ENCODE data around the gene PLA2G7.

PLA2G7 gene

DNA sequence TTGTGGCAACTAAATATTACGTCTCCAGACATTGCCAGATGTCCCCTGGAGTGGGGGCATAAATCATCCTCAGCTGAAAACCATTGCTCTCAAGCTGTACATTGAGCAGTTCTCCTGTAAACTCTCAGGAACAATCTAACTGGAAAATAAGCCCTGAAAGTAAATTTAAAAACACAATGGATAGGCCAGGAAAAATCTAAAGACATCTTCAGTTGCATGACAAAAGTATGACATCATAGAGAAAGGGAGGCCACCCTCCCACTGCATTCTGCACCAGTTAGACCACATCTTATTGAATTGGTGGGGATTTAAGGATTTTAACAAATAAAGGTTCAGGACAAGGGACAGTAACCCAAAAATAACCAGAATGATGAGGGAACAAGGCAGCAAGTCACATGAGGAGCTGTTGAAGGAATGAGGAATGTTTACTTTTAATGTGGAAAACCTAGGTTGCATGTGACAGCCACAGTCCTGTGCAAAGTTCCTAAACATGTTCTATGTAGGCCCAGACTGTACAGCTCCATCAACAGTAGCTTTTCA, 5.3 kb downstream of the PLA2G7 start:
- Histone ChIP-seq H3K4me3 (ENCODE audit: low read depth, low read length) (no peak overlapping the region), H2AFZ (ENCODE audit: low read length, unreplicated experiment) (no peak overlapping the region), H3K27ac (ENCODE audit: low read depth, low read length) (no peak overlapping the region), H3K36me3 (ENCODE audit: insufficient read depth, low read length) (no peaks in the 10 kb centered on the region), H3K27me3 (ENCODE audit: insufficient read depth, low read length) (peaks cover 88% of the 10 kb centered on the region), H3K4me1 (ENCODE audit: control insufficient read depth, insufficient read depth, low read length, unreplicated experiment) (no peaks in the 10 kb centered on the region), H3K79me2 (ENCODE audit: control insufficient read depth, insufficient read depth, low read length, unreplicated experiment) (no peaks in the 10 kb centered on the region)

DNA sequence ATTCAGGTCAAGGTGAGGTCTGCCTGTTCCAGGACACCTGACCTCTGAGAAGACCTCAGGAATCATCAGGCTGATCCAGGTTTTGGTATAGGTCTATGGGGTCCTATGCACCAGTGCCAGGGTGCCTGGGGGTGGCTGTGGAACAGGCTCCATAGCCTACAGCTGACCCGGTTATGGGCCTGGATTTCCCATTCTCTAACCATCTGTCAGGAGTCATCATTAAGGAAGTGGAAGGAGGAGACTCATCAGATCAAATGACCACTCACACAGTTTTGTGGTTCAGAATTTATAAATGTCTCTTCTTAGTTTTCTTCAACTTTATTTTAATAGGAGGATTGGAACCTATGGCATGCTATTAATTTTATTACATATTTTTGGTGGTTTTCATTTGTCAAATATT, 14.8 kb downstream of the PLA2G7 start:
- Histone ChIP-seq H3K36me3 (ENCODE audit: insufficient read depth, low read length) (no peaks in the 10 kb centered on the region), H3K79me2 (ENCODE audit: control insufficient read depth, insufficient read depth, low read length, unreplicated experiment) (no peaks in the 10 kb centered on the region), H3K27me3 (ENCODE audit: insufficient read depth, low read length) (peaks cover 47% of the 10 kb centered on the region), H3K27ac (ENCODE audit: low read depth, low read length) (no peak overlapping the region), H2AFZ (ENCODE audit: low read length, unreplicated experiment) (no peak overlapping the region), H3K4me3 (ENCODE audit: low read depth, low read length) (no peak overlapping the region), H3K4me1 (ENCODE audit: control insufficient read depth, insufficient read depth, low read length, unreplicated experiment) (peaks cover 9% of the 10 kb centered on the region)

DNA sequence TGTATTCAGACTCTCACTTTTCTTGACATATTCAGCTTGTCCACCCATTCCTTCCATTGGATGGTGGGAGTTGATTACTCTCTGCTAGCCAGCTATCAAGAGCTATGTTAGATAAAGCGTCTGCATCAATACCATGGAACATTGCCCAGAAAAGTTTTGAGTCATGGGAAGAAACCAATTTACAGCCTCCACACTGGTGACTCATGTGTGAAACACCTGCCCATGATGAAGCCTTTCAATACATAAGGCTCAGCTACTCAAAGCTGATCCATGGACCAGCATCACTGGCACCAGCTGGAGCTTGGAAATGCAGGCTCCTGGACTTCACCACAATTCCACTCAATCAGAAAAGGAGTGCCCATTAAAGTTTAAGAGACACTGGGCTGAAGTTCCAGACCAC, 16.1 kb downstream of the PLA2G7 start:
- no peaks in the 10 kb centered on the region for H3K79me2 ChIP-seq (ENCODE audit: control insufficient read depth, insufficient read depth, low read length, unreplicated experiment)

DNA sequence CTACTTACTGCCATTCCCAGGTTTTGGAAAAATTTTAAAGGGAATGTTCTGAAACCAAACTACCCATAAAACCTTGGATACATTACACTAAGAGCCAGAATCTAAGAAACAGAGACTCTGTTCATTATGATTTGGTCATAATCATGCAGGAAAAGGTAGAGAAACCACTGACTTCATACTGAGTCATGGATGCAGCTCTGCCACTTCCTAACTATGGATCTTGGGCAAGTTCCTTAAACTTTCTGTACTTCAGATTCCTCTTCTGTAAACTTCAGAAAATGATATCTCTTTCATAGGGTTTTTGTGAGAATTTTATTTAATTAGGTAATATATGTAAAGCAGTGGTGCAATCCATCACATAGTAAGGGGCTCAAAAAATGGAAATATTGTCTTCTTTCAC, 20.0 kb downstream of the PLA2G7 start:
- Histone ChIP-seq H3K27ac (ENCODE audit: low read depth, low read length) (no peak overlapping the region), H3K36me3 (ENCODE audit: insufficient read depth, low read length) (no peaks in the 10 kb centered on the region), H3K4me3 (ENCODE audit: low read depth, low read length) (no peak overlapping the region), H2AFZ (ENCODE audit: low read length, unreplicated experiment) (no peak overlapping the region), H3K27me3 (ENCODE audit: insufficient read depth, low read length) (peaks cover 3% of the 10 kb centered on the region), H3K79me2 (ENCODE audit: control insufficient read depth, insufficient read depth, low read length, unreplicated experiment) (no peaks in the 10 kb centered on the region), H3K4me1 (ENCODE audit: control insufficient read depth, insufficient read depth, low read length, unreplicated experiment) (peaks cover 10% of the 10 kb centered on the region)

More for the DNA sequence above, 16.1 kb downstream of the PLA2G7 start:
- Histone ChIP-seq H3K4me1 (ENCODE audit: control insufficient read depth, insufficient read depth, low read length, unreplicated experiment) (peaks cover 10% of the 10 kb centered on the region), H3K27me3 (ENCODE audit: insufficient read depth, low read length) (peaks cover 37% of the 10 kb centered on the region), H2AFZ (ENCODE audit: low read length, unreplicated experiment) (no peak overlapping the region), H3K27ac (ENCODE audit: low read depth, low read length) (no peak overlapping the region), H3K4me3 (ENCODE audit: low read depth, low read length) (no peak overlapping the region), H3K36me3 (ENCODE audit: insufficient read depth, low read length) (no peaks in the 10 kb centered on the region)

DNA sequence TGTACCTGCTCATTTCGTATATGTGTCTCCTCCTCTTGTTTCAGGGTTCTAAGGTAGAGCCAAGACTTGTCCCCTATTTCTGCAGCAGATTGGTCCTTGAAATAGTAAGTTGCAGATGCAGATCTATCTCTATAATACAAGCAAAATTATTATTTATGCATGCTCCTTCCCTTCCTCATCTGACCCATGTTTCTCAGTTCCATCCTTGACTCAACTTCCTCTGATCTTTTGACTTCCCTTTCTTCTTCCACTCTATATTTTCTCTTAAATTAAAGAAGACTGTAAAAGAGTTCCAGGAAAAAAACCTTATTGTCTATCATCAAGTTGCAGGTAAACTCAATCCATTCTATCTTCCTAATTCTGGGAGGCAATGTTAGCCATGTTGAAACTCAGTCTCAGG, 23.7 kb downstream of the PLA2G7 start:
- no peaks in the 10 kb centered on the region for H3K79me2 ChIP-seq (ENCODE audit: control insufficient read depth, insufficient read depth, low read length, unreplicated experiment)
- no peak overlapping the region for H3K4me3 ChIP-seq (ENCODE audit: low read depth, low read length)
- H2AFZ ChIP-seq (ENCODE audit: low read length, unreplicated experiment) = no peak overlapping the region
- H3K4me1 ChIP-seq (ENCODE audit: control insufficient read depth, insufficient read depth, low read length, unreplicated experiment) = peaks cover 4% of the 10 kb centered on the region
- no peak overlapping the region for H3K27ac ChIP-seq (ENCODE audit: low read depth, low read length)
- H3K36me3 ChIP-seq (ENCODE audit: insufficient read depth, low read length) = no peaks in the 10 kb centered on the region
- H3K27me3 ChIP-seq (ENCODE audit: insufficient read depth, low read length) = no peaks in the 10 kb centered on the region

DNA sequence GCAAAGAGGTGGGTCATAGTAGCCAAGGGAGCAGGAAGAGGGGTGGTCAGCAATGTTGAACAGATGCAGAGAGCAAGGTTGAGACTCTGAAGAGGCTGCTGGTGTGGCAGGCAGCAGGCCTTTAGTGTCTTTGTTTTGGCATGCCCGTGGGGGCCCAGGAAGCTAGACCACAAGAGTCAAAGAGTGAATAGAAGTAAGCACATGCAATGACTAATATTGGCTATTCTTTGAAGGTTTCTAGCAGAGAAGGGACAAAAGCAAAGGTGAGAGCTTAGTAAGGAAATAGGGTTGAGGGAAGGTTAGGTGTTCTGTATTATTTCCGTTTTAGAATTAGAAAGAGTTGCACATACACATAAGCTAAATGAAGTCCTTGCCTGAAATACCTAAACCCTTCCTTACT, 28.7 kb downstream of the PLA2G7 start:
- Histone ChIP-seq H3K27me3 (ENCODE audit: insufficient read depth, low read length) (no peaks in the 10 kb centered on the region; the same call in 1 of the 2 replicates), H3K79me2 (ENCODE audit: control insufficient read depth, insufficient read depth, low read length, unreplicated experiment) (no peaks in the 10 kb centered on the region), H3K4me3 (ENCODE audit: low read depth, low read length) (no peak overlapping the region), H3K27ac (ENCODE audit: low read depth, low read length) (no peak overlapping the region), H2AFZ (ENCODE audit: low read length, unreplicated experiment) (no peak overlapping the region), H3K4me1 (ENCODE audit: control insufficient read depth, insufficient read depth, low read length, unreplicated experiment) (no peaks in the 10 kb centered on the region), H3K36me3 (ENCODE audit: insufficient read depth, low read length) (no peaks in the 10 kb centered on the region)

DNA sequence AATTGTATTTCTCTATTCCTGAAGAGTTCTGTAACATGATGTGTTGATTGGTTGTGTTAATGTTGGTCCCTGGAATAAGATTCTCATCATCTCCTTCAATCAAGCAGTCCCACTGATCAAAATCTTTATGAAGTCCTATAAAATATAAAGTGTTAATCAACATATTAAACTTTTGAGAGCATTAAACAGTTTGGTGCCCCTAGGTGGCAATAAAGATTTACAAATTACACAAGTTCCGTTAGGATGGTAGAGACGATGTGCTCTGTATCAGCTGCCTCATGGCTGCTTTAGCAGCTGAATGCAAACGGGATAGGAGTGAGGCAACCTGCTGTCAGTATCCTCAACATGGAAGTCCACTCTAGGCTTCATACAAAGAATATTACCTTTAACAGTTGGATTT, 30.6 kb downstream of the PLA2G7 start:
- H3K36me3 ChIP-seq (ENCODE audit: insufficient read depth, low read length) = no peaks in the 10 kb centered on the region
- H2AFZ ChIP-seq (ENCODE audit: low read length, unreplicated experiment) = no peak overlapping the region
- H3K27me3 ChIP-seq (ENCODE audit: insufficient read depth, low read length) = no peaks in the 10 kb centered on the region; the same call in 1 of the 2 replicates
- no peak overlapping the region for H3K4me3 ChIP-seq (ENCODE audit: low read depth, low read length)
- H3K27ac ChIP-seq (ENCODE audit: low read depth, low read length) = no peak overlapping the region
- H3K4me1 ChIP-seq (ENCODE audit: control insufficient read depth, insufficient read depth, low read length, unreplicated experiment) = no peaks in the 10 kb centered on the region
- no peaks in the 10 kb centered on the region for H3K79me2 ChIP-seq (ENCODE audit: control insufficient read depth, insufficient read depth, low read length, unreplicated experiment)

DNA sequence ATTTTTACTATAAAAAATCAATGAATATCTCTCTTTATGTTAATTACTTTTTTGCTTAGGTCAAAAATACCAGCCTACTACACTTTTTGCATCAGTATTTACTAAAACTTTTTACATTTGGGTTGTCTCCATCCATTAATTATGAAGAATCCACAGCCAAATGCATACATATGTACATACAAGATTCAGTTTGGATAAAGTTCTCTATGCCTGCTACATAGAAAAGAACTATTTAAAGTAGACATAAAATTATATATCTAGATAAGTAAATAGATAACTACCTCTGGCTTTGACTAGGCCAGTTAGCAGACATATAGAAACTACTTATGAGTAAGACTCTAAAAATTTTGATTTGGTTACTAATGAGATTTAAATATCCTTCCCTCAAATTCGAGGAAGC, 35.2 kb downstream of the PLA2G7 start:
- Histone ChIP-seq H3K4me3 (ENCODE audit: low read depth, low read length) (no peak overlapping the region), H3K27ac (ENCODE audit: low read depth, low read length) (no peak overlapping the region), H2AFZ (ENCODE audit: low read length, unreplicated experiment) (no peak overlapping the region), H3K27me3 (ENCODE audit: insufficient read depth, low read length) (no peaks in the 10 kb centered on the region; the same call in 1 of the 2 replicates), H3K79me2 (ENCODE audit: control insufficient read depth, insufficient read depth, low read length, unreplicated experiment) (no peaks in the 10 kb centered on the region), H3K4me1 (ENCODE audit: control insufficient read depth, insufficient read depth, low read length, unreplicated experiment) (no peaks in the 10 kb centered on the region), H3K36me3 (ENCODE audit: insufficient read depth, low read length) (no peaks in the 10 kb centered on the region)

DNA sequence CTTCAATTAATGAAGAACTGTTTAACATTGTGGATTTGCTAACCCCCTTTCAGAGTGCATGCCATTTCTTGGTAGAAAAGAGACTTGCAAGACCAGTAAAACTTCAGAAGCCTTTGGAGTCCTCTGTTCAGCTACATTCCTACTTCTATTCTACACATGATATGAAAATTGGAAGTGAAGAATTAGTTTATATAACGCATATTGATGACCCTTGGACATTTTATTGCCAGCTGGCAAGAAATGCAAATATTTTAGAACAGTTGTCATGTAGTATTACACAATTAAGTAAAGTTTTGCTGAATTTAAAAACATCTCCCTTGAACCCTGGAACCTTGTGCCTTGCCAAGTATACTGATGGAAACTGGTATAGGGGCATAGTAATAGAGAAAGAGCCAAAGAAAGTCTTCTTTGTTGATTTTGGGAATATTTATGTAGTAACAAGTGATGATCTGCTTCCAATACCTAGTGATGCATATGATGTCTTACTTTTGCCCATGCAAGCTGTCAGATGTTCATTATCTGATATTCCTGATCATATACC, 44.2 kb downstream of the PLA2G7 start:
- Histone ChIP-seq H2AFZ (ENCODE audit: low read length, unreplicated experiment) (no peak overlapping the region), H3K4me3 (ENCODE audit: low read depth, low read length) (no peak overlapping the region), H3K27me3 (ENCODE audit: insufficient read depth, low read length) (no peaks in the 10 kb centered on the region), H3K4me1 (ENCODE audit: control insufficient read depth, insufficient read depth, low read length, unreplicated experiment) (peaks cover 26% of the 10 kb centered on the region), H3K27ac (ENCODE audit: low read depth, low read length) (peak overlapping the region; percentile 43), H3K36me3 (ENCODE audit: insufficient read depth, low read length) (no peaks in the 10 kb centered on the region), H3K79me2 (ENCODE audit: control insufficient read depth, insufficient read depth, low read length, unreplicated experiment) (no peaks in the 10 kb centered on the region)

DNA sequence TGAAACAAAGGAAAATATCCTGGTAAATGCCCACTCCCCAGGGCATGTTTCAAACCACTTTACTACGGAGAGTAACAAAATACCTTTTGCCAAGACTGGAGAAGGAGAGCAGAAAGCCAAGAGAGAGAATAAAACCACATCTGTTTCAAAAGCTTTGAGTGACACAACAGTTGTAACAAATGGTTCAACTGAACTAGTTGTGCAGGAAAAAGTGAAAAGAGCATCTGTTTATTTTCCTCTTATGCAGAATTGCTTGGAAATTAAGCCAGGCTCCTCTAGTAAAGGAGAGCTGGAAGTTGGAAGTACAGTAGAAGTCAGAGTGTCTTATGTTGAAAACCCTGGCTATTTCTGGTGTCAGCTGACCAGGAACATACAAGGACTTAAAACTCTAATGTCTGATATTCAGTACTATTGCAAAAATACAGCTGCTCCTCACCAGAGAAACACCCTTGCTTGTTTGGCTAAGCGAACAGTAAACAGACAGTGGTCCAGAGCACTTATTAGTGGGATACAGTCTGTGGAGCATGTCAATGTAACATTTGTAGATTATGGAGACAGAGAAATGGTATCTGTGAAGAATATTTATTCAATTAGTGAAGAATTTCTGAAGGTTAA, 44.9 kb downstream of the PLA2G7 start:
- H3K4me1 ChIP-seq (ENCODE audit: control insufficient read depth, insufficient read depth, low read length, unreplicated experiment) = peaks cover 28% of the 10 kb centered on the region
- H3K79me2 ChIP-seq (ENCODE audit: control insufficient read depth, insufficient read depth, low read length, unreplicated experiment) = no peaks in the 10 kb centered on the region
- H2AFZ ChIP-seq (ENCODE audit: low read length, unreplicated experiment) = no peak overlapping the region
- no peak overlapping the region for H3K27ac ChIP-seq (ENCODE audit: low read depth, low read length)
- H3K4me3 ChIP-seq (ENCODE audit: low read depth, low read length) = no peak overlapping the region
- H3K27me3 ChIP-seq (ENCODE audit: insufficient read depth, low read length) = no peaks in the 10 kb centered on the region
- H3K36me3 ChIP-seq (ENCODE audit: insufficient read depth, low read length) = no peaks in the 10 kb centered on the region

DNA sequence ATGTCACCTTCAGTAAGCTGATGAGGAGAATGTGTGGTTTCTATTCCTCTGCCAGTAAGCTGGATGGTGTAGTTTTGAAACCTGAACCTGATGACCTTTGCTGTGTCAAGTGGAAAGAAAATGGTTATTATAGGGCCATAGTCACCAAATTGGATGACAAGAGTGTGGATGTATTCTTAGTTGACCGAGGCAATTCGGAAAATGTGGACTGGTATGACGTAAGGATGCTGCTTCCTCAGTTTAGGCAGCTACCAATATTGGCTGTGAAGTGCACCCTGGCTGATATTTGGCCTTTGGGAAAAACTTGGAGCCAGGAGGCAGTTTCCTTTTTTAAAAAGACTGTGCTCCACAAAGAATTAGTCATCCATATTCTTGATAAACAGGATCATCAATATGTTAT, 45.5 kb downstream of the PLA2G7 start:
- Histone ChIP-seq H2AFZ (ENCODE audit: low read length, unreplicated experiment) (no peak overlapping the region), H3K27ac (ENCODE audit: low read depth, low read length) (no peak overlapping the region), H3K36me3 (ENCODE audit: insufficient read depth, low read length) (no peaks in the 10 kb centered on the region), H3K4me3 (ENCODE audit: low read depth, low read length) (no peak overlapping the region), H3K27me3 (ENCODE audit: insufficient read depth, low read length) (no peaks in the 10 kb centered on the region), H3K79me2 (ENCODE audit: control insufficient read depth, insufficient read depth, low read length, unreplicated experiment) (no peaks in the 10 kb centered on the region), H3K4me1 (ENCODE audit: control insufficient read depth, insufficient read depth, low read length, unreplicated experiment) (peaks cover 31% of the 10 kb centered on the region)

All from ACC112 (cell line).